Fibroblast of the aortic adventitia (primary cell): ENCODE data around the gene OTUB1. TPM values are rescaled to one million over a fixed set of nuclear protein-coding genes. Genes with fewer than 3 reads are reported as not detected.

Experiments
- DNase-seq: peaks from one replicate; pipeline ENCODE4 v3.0.0-alpha.2; 2010; ENCODE audit warnings: low read depth
- H3K4me3 ChIP-seq: 2 replicates; pipeline ENCODE4 v1.5.1; 2011; ENCODE audit warnings: low read depth, mild to moderate bottlenecking, control low read depth, low read length, moderate library complexity
- CTCF ChIP-seq: IDR thresholded peaks from 2 replicates; pipeline ENCODE4 v1.5.1; 2011; ENCODE audit warnings: mild to moderate bottlenecking, low read length, control low read depth, inconsistent platforms; ENCODE audit not compliant: insufficient read depth
- total RNA-seq: library from RNA; depleted of rRNA; stranded (reverse); fragments of >200 nt; gene quantifications from 2 replicates; pipeline ENCODE4 v1.2.3, GENCODE V29; 2012; ENCODE audit warnings: low replicate concordance

OTUB1 gene
- total RNA-seq, 1 donor, result 32.4 TPM

- DNase-seq, result no peak
- no peak for TF ChIP-seq CTCF
- H3K4me3 ChIP-seq, result no peak overlapping the region
Measured at GRCh38 chr11:64005691-64006090, 19.5 kb downstream of the OTUB1 start.

- DNase-seq, result no peak
- no peak for TF ChIP-seq CTCF
- H3K4me3 ChIP-seq, result no peak overlapping the region
Measured at GRCh38 chr11:64006398-64006797, 20.2 kb downstream of the OTUB1 start.

GRCh38 chr11:64007160-64007628 is 21.0 kb downstream of the OTUB1 start:
- TF ChIP-seq CTCF, result no peak
- H3K4me3 ChIP-seq, result peak overlapping the region; percentile 42
- peak; percentile 34 for DNase-seq

GRCh38 chr11:64007629-64008282 is 21.5 kb downstream of the OTUB1 start:
- peak; percentile 47 for TF ChIP-seq CTCF
- peak overlapping the region; percentile 42 for H3K4me3 ChIP-seq
- peak; percentile 53 for DNase-seq

GRCh38 chr11:64008283-64008913 is 22.2 kb downstream of the OTUB1 start:
- TF ChIP-seq CTCF, result no peak
- no peak overlapping the region for H3K4me3 ChIP-seq
- DNase-seq, result no peak

GRCh38 chr11:64008914-64009633 is 22.8 kb downstream of the OTUB1 start:
- DNase-seq, result no peak
- TF ChIP-seq CTCF, result no peak
- H3K4me3 ChIP-seq, result no peak overlapping the region
